Effector memory CD4-positive, alpha-beta T cell (primary cell): Measurements from ENCODE around the gene CSF3R.

Experiments
- DNase-seq, 3 donors: peaks; one replicate each; pipeline ENCODE4 v3.0.0-alpha.2; 2020
- H3K27ac ChIP-seq: 2 replicates; pipeline ENCODE4 v1.7.0; 2013; ENCODE audit warnings: mild to moderate bottlenecking, low read length, moderate library complexity; ENCODE audit not compliant: insufficient read depth, poor library complexity, severe bottlenecking
- H3K27me3 ChIP-seq: replicated peaks from 2 replicates; pipeline ENCODE4 v1.7.0; 2013; ENCODE audit warnings: mild to moderate bottlenecking, low read length; ENCODE audit not compliant: insufficient read depth, control insufficient read depth, poor library complexity, severe bottlenecking
- H3K36me3 ChIP-seq: 2 replicates; pipeline ENCODE4 v1.7.0; 2013; ENCODE audit warnings: mild to moderate bottlenecking, low read length, moderate library complexity; ENCODE audit not compliant: control insufficient read depth, insufficient read depth
- H3K4me1 ChIP-seq: 2 replicates; pipeline ENCODE4 v1.7.0; 2013; ENCODE audit warnings: low read length, mild to moderate bottlenecking; ENCODE audit not compliant: control insufficient read depth, insufficient read depth, poor library complexity, severe bottlenecking
- H3K4me3 ChIP-seq: 2 replicates; pipeline ENCODE4 v1.7.0; 2013; ENCODE audit warnings: low read length, low read depth, mild to moderate bottlenecking; ENCODE audit not compliant: insufficient read depth, poor library complexity, severe bottlenecking
- H3K9me3 ChIP-seq: 2 replicates; pipeline ENCODE4 v1.7.0; 2013; ENCODE audit warnings: mild to moderate bottlenecking, low read length, moderate library complexity; ENCODE audit not compliant: control insufficient read depth

Gene CSF3R

GRCh38 chr1:36447450-36447849, 35.3 kb downstream of the CSF3R start:
- DNase-seq: no peak
- H3K27ac ChIP-seq: no peak overlapping the region
- no peaks in the 10 kb centered on the region for H3K9me3 ChIP-seq
- peaks cover 5% of the 10 kb centered on the region for H3K4me1 ChIP-seq
- no peaks in the 10 kb centered on the region for H3K27me3 ChIP-seq
- H3K4me3 ChIP-seq: no peak overlapping the region
- no peaks in the 10 kb centered on the region for H3K36me3 ChIP-seq

- H3K4me3 ChIP-seq: no peak overlapping the region
- H3K4me1 ChIP-seq: peaks cover 5% of the 10 kb centered on the region
- H3K36me3 ChIP-seq: no peaks in the 10 kb centered on the region
- H3K27ac ChIP-seq: no peak overlapping the region
- no peaks in the 10 kb centered on the region for H3K27me3 ChIP-seq
- H3K9me3 ChIP-seq: no peaks in the 10 kb centered on the region
- no peak for DNase-seq
Observed at GRCh38 chr1:36446746-36447145, 36.0 kb downstream of the CSF3R start.

- Histone ChIP-seq H3K9me3 (no peaks in the 10 kb centered on the region), H3K4me1 (peaks cover 5% of the 10 kb centered on the region), H3K27ac (no peak overlapping the region), H3K36me3 (no peaks in the 10 kb centered on the region), H3K27me3 (no peaks in the 10 kb centered on the region), H3K4me3 (no peak overlapping the region)
- no peak for DNase-seq
Observed at GRCh38 chr1:36446271-36446670, 36.4 kb downstream of the CSF3R start.

- H3K4me1 ChIP-seq: no peaks in the 10 kb centered on the region
Observed at GRCh38 chr1:36443297-36443696, 39.4 kb downstream of the CSF3R start.

GRCh38 chr1:36442337-36442736, 40.4 kb downstream of the CSF3R start:
- DNase-seq: no peak
- Histone ChIP-seq H3K9me3 (no peaks in the 10 kb centered on the region), H3K27me3 (no peaks in the 10 kb centered on the region), H3K27ac (no peak overlapping the region), H3K4me3 (no peak overlapping the region), H3K36me3 (no peaks in the 10 kb centered on the region), H3K4me1 (no peaks in the 10 kb centered on the region)

More at GRCh38 chr1:36443297-36443696, 39.4 kb downstream of the CSF3R start:
- no peak for DNase-seq
- Histone ChIP-seq H3K27ac (no peak overlapping the region), H3K4me3 (no peak overlapping the region), H3K27me3 (no peaks in the 10 kb centered on the region), H3K36me3 (no peaks in the 10 kb centered on the region), H3K9me3 (no peaks in the 10 kb centered on the region)

GRCh38 chr1:36440646-36441045, 42.1 kb downstream of the CSF3R start:
- Histone ChIP-seq H3K36me3 (no peaks in the 10 kb centered on the region), H3K4me1 (no peaks in the 10 kb centered on the region), H3K27ac (no peak overlapping the region), H3K9me3 (no peaks in the 10 kb centered on the region), H3K27me3 (no peaks in the 10 kb centered on the region), H3K4me3 (no peak overlapping the region)
- DNase-seq: no peak

GRCh38 chr1:36440044-36440443, 42.7 kb downstream of the CSF3R start:
- Histone ChIP-seq H3K27me3 (no peaks in the 10 kb centered on the region), H3K4me3 (no peak overlapping the region), H3K4me1 (no peaks in the 10 kb centered on the region), H3K27ac (no peak overlapping the region), H3K9me3 (no peaks in the 10 kb centered on the region), H3K36me3 (no peaks in the 10 kb centered on the region)
- DNase-seq: no peak

GRCh38 chr1:36438715-36439114, 44.0 kb downstream of the CSF3R start:
- H3K9me3 ChIP-seq: no peaks in the 10 kb centered on the region
- no peak for DNase-seq
- no peaks in the 10 kb centered on the region for H3K4me1 ChIP-seq
- no peaks in the 10 kb centered on the region for H3K36me3 ChIP-seq
- H3K27me3 ChIP-seq: no peaks in the 10 kb centered on the region
- no peak overlapping the region for H3K27ac ChIP-seq
- no peak overlapping the region for H3K4me3 ChIP-seq

- DNase-seq: no peak
- Histone ChIP-seq H3K4me3 (no peak overlapping the region), H3K36me3 (no peaks in the 10 kb centered on the region), H3K4me1 (no peaks in the 10 kb centered on the region), H3K9me3 (no peaks in the 10 kb centered on the region), H3K27me3 (no peaks in the 10 kb centered on the region), H3K27ac (no peak overlapping the region)
Observed at GRCh38 chr1:36436821-36437220, 45.9 kb downstream of the CSF3R start.

- no peak overlapping the region for H3K27ac ChIP-seq
- H3K4me3 ChIP-seq: no peak overlapping the region
- no peaks in the 10 kb centered on the region for H3K9me3 ChIP-seq
- no peak for DNase-seq
- no peaks in the 10 kb centered on the region for H3K36me3 ChIP-seq
- H3K4me1 ChIP-seq: no peaks in the 10 kb centered on the region
- H3K27me3 ChIP-seq: no peaks in the 10 kb centered on the region
Observed at GRCh38 chr1:36433102-36433501, 49.6 kb downstream of the CSF3R start.

- no peak overlapping the region for H3K4me3 ChIP-seq
- no peak overlapping the region for H3K27ac ChIP-seq
- DNase-seq: no peak
- no peaks in the 10 kb centered on the region for H3K27me3 ChIP-seq
- no peaks in the 10 kb centered on the region for H3K36me3 ChIP-seq
- H3K4me1 ChIP-seq: no peaks in the 10 kb centered on the region
- H3K9me3 ChIP-seq: no peaks in the 10 kb centered on the region
Observed at GRCh38 chr1:36432616-36433015, 50.1 kb downstream of the CSF3R start.
